Osteoblast (primary cell): ENCODE data around the gene NSD2. TPM values are rescaled to one million over a fixed set of nuclear protein-coding genes. Genes with fewer than 3 reads are reported as not detected.

Experiments
- DNase-seq: peaks from one replicate; pipeline ENCODE4 v3.0.0; 2011; ENCODE audit warnings: low spot score, mixed read lengths; ENCODE audit not compliant: insufficient read length; ENCODE audit errors: missing footprints
- H2AFZ ChIP-seq: 2 replicates; pipeline ENCODE4 v1.6.0; 2011; ENCODE audit warnings: mild to moderate bottlenecking, low read length
- H3K27ac ChIP-seq: 2 replicates; pipeline ENCODE4 v1.5.1; 2011; ENCODE audit warnings: mild to moderate bottlenecking, low read depth, low read length, moderate library complexity
- H3K27me3 ChIP-seq: 2 replicates; pipeline ENCODE4 v1.6.0; 2012; ENCODE audit warnings: mild to moderate bottlenecking, control low read depth, inconsistent platforms, low read length, moderate library complexity; ENCODE audit not compliant: insufficient read depth
- H3K36me3 ChIP-seq: 2 replicates; pipeline ENCODE4 v1.5.1; 2011; ENCODE audit warnings: mild to moderate bottlenecking, low read length, control low read depth, moderate library complexity; ENCODE audit not compliant: insufficient read depth
- H3K4me1 ChIP-seq: 2 replicates; pipeline ENCODE4 v1.5.1; 2011; ENCODE audit warnings: mild to moderate bottlenecking, low read length, control low read depth, moderate library complexity; ENCODE audit not compliant: insufficient read depth
- H3K4me2 ChIP-seq: 2 replicates; pipeline ENCODE4 v1.6.0; 2011; ENCODE audit warnings: mild to moderate bottlenecking, low read length; ENCODE audit not compliant: insufficient read depth
- H3K4me3 ChIP-seq: fragments of 200-600 bp; sonication (generic); 3 replicates; pipeline ENCODE4 v1.5.1; 2012; ENCODE audit warnings: mild to moderate bottlenecking, low read length, inconsistent platforms; ENCODE audit not compliant: insufficient read depth
- H3K79me2 ChIP-seq: 2 replicates; pipeline ENCODE4 v1.6.0; 2012; ENCODE audit warnings: mild to moderate bottlenecking, low read length, control low read depth, inconsistent platforms; ENCODE audit not compliant: insufficient read depth
- H3K9me3 ChIP-seq: 2 replicates; pipeline ENCODE4 v1.5.1; 2011; ENCODE audit warnings: low read depth, low read length, control low read depth
- H4K20me1 ChIP-seq: 2 replicates; pipeline ENCODE4 v1.6.0; 2012; ENCODE audit warnings: mild to moderate bottlenecking, low read length, control low read depth; ENCODE audit not compliant: insufficient read depth
- total RNA-seq: library from RNA; depleted of rRNA; stranded (reverse); fragments of >200 nt; gene quantifications from 2 replicates; pipeline ENCODE4 v1.2.3, GENCODE V29; 2012
- TF ChIP-seq, protein P1 (sequence below): IDR thresholded peaks from 2 replicates; pipeline ENCODE4 v1.5.1; 2011; ENCODE audit warnings: mild to moderate bottlenecking, low read depth, low read length, moderate library complexity; ENCODE audit errors: extremely low read depth

NSD2 gene
- total RNA-seq, 1 donor: 58.6 TPM

DNA sequence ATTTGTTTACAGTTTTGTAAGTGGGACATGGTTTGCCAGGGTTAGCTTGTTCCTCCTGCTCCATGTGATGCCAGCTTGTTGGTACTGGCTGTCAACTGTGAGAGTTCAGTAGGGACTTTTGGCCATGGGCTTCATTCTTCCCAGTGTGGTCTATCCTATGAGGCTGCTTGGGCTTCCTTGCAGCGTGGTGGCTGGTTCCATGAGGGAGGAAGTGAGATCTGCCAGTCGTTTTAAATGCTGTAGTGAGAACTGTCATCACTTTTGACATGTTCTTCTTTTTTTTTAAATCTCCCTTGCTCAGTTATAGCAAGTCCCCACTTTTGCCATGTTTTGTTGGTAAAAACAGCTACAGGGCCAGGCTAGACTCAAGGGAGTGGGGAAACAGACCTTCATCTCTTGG lies 15.9 kb downstream of the NSD2 start:
- Histone ChIP-seq H3K36me3 (no peaks in the 10 kb centered on the region), H3K4me2 (no peak overlapping the region), H3K27ac (no peak overlapping the region), H4K20me1 (peaks cover 7% of the 10 kb centered on the region), H3K27me3 (no peaks in the 10 kb centered on the region), H3K4me3 (no peak overlapping the region), H3K79me2 (peaks cover 99% of the 10 kb centered on the region), H3K9me3 (no peaks in the 10 kb centered on the region), H3K4me1 (no peaks in the 10 kb centered on the region), H2AFZ (no peak overlapping the region)
- TF ChIP-seq, protein P1, sequence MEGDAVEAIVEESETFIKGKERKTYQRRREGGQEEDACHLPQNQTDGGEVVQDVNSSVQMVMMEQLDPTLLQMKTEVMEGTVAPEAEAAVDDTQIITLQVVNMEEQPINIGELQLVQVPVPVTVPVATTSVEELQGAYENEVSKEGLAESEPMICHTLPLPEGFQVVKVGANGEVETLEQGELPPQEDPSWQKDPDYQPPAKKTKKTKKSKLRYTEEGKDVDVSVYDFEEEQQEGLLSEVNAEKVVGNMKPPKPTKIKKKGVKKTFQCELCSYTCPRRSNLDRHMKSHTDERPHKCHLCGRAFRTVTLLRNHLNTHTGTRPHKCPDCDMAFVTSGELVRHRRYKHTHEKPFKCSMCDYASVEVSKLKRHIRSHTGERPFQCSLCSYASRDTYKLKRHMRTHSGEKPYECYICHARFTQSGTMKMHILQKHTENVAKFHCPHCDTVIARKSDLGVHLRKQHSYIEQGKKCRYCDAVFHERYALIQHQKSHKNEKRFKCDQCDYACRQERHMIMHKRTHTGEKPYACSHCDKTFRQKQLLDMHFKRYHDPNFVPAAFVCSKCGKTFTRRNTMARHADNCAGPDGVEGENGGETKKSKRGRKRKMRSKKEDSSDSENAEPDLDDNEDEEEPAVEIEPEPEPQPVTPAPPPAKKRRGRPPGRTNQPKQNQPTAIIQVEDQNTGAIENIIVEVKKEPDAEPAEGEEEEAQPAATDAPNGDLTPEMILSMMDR: no peak
- DNase-seq: no peak

DNA sequence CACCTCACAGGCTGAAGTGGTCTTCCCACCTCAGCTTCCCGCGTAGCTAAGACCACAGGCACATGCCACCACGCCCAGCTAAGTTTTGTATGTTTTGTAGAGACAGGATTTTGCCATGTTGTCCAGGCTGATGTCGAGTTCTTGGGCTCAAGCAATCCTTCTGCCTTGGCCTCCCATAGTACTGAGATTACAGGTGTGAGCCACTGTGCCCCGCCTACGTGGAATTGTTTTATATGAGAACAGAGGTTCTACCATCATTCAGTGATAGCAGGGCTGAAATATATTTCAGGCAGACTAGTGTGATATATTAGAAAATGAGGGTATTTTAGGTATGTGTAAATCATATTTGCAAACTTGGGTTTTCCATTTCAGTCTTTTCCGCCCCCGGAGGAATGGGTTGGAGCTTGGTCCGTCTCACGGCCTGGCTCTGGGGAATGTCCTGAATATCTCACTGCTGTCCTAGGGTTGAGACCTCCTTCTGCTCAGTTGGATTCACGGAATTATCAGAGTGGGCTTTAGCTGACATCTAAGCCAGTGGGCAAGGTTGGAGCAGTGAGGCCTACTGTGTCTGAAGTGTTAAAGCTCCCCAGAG lies 19.9 kb downstream of the NSD2 start:
- no peak overlapping the region for H2AFZ ChIP-seq
- H3K9me3 ChIP-seq: no peaks in the 10 kb centered on the region
- TF ChIP-seq, protein P1: no peak
- no peak overlapping the region for H3K4me2 ChIP-seq
- no peak overlapping the region for H3K27ac ChIP-seq
- H3K27me3 ChIP-seq: no peaks in the 10 kb centered on the region
- H3K4me1 ChIP-seq: no peaks in the 10 kb centered on the region
- H4K20me1 ChIP-seq: peaks cover 1% of the 10 kb centered on the region
- no peak overlapping the region for H3K4me3 ChIP-seq
- no peak for DNase-seq
- H3K36me3 ChIP-seq: no peaks in the 10 kb centered on the region
- H3K79me2 ChIP-seq: peaks cover 99% of the 10 kb centered on the region

DNA sequence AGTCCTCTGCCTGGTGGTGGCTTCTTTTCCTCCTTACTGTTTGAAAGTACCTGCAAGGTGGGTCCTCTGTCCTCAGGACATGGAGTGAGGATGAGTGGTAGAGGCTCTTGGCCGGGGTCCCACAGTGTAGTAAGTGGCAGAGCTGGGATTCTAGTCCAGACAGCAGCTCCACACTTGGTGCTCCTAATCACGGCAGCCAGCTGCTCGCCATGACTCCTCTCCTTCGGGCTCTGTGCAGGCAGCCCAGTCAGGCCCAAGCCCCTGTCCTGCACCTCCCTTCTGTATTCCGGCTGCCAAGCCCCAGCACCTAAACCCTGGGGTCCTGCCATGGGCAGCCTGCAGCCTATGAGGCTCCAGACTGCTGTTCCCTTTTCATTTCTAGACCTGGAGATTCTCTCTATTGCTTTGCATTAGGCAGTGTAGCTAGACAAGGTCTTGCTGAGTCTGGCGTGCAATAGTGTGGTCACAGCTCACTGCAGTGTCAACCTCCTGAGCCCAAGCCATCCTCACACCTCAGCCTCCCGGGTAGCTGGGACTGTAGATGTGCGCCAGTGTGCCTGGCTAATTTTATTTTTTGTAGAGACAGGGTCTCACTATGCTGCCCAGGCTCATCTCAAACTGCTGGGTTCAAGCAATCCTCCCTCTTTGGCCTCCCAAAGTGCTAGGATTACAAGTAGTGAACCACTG lies 24.9 kb downstream of the NSD2 start:
- Histone ChIP-seq H3K4me1 (peaks cover 8% of the 10 kb centered on the region), H3K36me3 (peaks cover 7% of the 10 kb centered on the region), H3K9me3 (no peaks in the 10 kb centered on the region), H3K79me2 (peaks cover 98% of the 10 kb centered on the region), H3K27me3 (no peaks in the 10 kb centered on the region), H2AFZ (no peak overlapping the region), H3K4me3 (no peak overlapping the region), H3K4me2 (no peak overlapping the region), H4K20me1 (peaks cover 13% of the 10 kb centered on the region), H3K27ac (no peak overlapping the region)
- no peak for DNase-seq
- TF ChIP-seq, protein P1: no peak

DNA sequence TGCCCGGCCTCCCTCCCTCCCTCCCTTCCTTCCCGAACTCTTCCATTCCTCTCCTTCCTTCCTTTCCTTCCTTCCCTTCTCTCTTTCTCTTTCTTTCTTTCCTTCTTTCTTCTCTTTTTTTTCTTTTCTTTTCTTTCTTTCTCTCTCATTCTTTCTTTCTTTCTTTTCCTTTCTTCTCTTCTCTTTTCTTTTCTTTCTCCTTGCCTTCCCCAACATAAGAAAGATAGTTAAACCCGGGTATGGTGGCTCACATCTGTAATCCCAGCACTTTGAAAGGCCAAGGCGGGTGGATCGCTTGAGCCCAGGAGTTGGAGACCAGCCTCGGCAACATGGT lies 25.4 kb downstream of the NSD2 start:
- TF ChIP-seq, protein P1: no peak
- no peak overlapping the region for H3K4me2 ChIP-seq
- peaks cover 8% of the 10 kb centered on the region for H3K4me1 ChIP-seq
- peaks cover 98% of the 10 kb centered on the region for H3K79me2 ChIP-seq
- H3K27ac ChIP-seq: no peak overlapping the region
- H3K4me3 ChIP-seq: no peak overlapping the region
- no peak overlapping the region for H2AFZ ChIP-seq
- no peaks in the 10 kb centered on the region for H3K9me3 ChIP-seq
- no peak for DNase-seq
- H3K27me3 ChIP-seq: no peaks in the 10 kb centered on the region
- peaks cover 18% of the 10 kb centered on the region for H4K20me1 ChIP-seq
- peaks cover 13% of the 10 kb centered on the region for H3K36me3 ChIP-seq
